Measurements from ENCODE around the gene VSNL1.

DNA sequence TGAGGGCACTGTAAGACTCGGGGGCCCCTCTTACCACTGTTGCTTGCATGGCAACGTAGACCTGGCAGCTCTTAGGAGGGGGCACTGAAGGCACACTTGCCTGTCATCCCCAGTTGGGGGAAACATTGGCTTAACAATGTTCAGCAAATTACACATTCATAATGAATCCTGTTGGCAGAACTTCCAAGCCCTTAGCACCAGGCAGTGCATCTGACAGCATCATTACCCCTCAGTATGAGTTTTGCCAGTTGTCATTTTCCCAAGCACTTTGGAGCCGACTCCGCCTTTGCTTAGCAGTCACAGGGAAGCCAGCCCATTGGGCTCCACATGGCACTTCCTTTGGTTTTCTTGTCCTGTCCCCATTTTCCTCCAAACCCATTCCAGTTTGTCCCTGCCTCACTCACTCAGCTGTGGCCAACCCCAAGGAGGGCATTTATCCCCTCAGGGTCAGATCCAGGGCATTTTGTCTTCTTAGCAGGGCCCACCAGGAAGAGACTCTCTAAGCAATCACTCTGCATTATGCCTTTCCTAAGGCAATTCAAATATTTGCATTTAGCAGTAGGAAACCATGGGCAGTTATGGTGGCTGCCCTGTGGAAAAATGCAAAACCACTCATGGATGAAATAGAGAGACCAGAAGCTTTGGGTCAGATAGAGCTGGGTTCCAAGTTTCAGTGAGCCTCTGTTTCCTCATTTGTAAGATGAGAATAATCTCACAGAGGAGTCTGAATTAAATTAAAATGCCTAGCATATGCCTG is 73.9 kb downstream of the VSNL1 start:
- no peak for TF ChIP-seq ZNF24 (tag by site-specific recombination; IDR thresholded peaks at IDR 0.05)
- TF ChIP-seq ZBTB1 (tag by site-specific recombination; IDR thresholded peaks at IDR 0.05), result no peak
- no peak for TF ChIP-seq KLF1 (tag by site-specific recombination; IDR thresholded peaks at IDR 0.05)
- no peak for TF ChIP-seq ZNF416 (tag by site-specific recombination; IDR thresholded peaks at IDR 0.05)
- TF ChIP-seq, protein P1, sequence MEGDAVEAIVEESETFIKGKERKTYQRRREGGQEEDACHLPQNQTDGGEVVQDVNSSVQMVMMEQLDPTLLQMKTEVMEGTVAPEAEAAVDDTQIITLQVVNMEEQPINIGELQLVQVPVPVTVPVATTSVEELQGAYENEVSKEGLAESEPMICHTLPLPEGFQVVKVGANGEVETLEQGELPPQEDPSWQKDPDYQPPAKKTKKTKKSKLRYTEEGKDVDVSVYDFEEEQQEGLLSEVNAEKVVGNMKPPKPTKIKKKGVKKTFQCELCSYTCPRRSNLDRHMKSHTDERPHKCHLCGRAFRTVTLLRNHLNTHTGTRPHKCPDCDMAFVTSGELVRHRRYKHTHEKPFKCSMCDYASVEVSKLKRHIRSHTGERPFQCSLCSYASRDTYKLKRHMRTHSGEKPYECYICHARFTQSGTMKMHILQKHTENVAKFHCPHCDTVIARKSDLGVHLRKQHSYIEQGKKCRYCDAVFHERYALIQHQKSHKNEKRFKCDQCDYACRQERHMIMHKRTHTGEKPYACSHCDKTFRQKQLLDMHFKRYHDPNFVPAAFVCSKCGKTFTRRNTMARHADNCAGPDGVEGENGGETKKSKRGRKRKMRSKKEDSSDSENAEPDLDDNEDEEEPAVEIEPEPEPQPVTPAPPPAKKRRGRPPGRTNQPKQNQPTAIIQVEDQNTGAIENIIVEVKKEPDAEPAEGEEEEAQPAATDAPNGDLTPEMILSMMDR (tag by site-specific recombination; IDR thresholded peaks at IDR 0.05), result no peak
- TF ChIP-seq TCF7L2 (IDR thresholded peaks at IDR 0.05; ENCODE audit: borderline replicate concordance, low read depth, low read length), result no peak
- TF ChIP-seq SETDB1 (IDR thresholded peaks at IDR 0.05; ENCODE audit: insufficient read length, low read length), result no peak

Measured in HEK293 (cell line).